ACC112 (cell line): ENCODE measurements around the gene TNMD.
"Not testable (repeated sequence)": the region's sequence is repeated elsewhere in the genome, so short reads cannot be mapped to it uniquely, and the experiment has no call there.

Source experiments
- H2AFZ ChIP-seq: fragments of 200-600 bp; sonication (generic); one replicate; pipeline ENCODE4 v1.6.0; 2017; ENCODE audit warnings: antibody characterized with exemption, low read length; ENCODE audit not compliant: unreplicated experiment
- H3K27ac ChIP-seq: fragments of 200-600 bp; sonication (generic); 2 replicates; pipeline ENCODE4 v1.5.1; 2014; ENCODE audit warnings: low read depth, mild to moderate bottlenecking, antibody characterized with exemption, low read length, moderate library complexity
- H3K27me3 ChIP-seq: fragments of 200-600 bp; sonication (generic); 2 replicates; pipeline ENCODE4 v1.6.1; 2014; ENCODE audit warnings: mild to moderate bottlenecking, antibody characterized with exemption, low read length, moderate library complexity, mixed read lengths; ENCODE audit not compliant: insufficient read depth
- H3K36me3 ChIP-seq: fragments of 200-600 bp; sonication (generic); 2 replicates; pipeline ENCODE4 v1.6.1; 2016; ENCODE audit warnings: mild to moderate bottlenecking, antibody characterized with exemption, low read length, moderate library complexity, mixed read lengths; ENCODE audit not compliant: insufficient read depth
- H3K4me1 ChIP-seq: fragments of 200-600 bp; sonication (generic); one replicate; pipeline ENCODE4 v1.6.1; 2016; ENCODE audit warnings: low read length, mixed read lengths; ENCODE audit not compliant: insufficient read depth, unreplicated experiment, control insufficient read depth
- H3K4me3 ChIP-seq: fragments of 200-600 bp; sonication (generic); 2 replicates; pipeline ENCODE4 v1.5.1; 2014; ENCODE audit warnings: mild to moderate bottlenecking, low read depth, low read length
- H3K79me2 ChIP-seq: fragments of 200-600 bp; sonication (generic); one replicate; pipeline ENCODE4 v1.6.0; 2016; ENCODE audit warnings: low read length; ENCODE audit not compliant: control insufficient read depth, unreplicated experiment, insufficient read depth

The TNMD gene

GRCh38 chrX:100584611-100585010 is at the start of gene TNMD:
TSS of gene TNMD (plus strand) at chrX:100584936. CDS start at chrX:100585019, 83 bp downstream.
- no peaks in the 10 kb centered on the region for H3K36me3 ChIP-seq
- no peaks in the 10 kb centered on the region for H3K79me2 ChIP-seq
- no peak within 1 kb of the TSS for H2AFZ ChIP-seq
- peaks cover 47% of the 10 kb centered on the region for H3K27me3 ChIP-seq
- H3K4me3 ChIP-seq = no peak within 1 kb of the TSS
- H3K27ac ChIP-seq = no peak within 1 kb of the TSS
- no peaks in the 10 kb centered on the region for H3K4me1 ChIP-seq

DNA sequence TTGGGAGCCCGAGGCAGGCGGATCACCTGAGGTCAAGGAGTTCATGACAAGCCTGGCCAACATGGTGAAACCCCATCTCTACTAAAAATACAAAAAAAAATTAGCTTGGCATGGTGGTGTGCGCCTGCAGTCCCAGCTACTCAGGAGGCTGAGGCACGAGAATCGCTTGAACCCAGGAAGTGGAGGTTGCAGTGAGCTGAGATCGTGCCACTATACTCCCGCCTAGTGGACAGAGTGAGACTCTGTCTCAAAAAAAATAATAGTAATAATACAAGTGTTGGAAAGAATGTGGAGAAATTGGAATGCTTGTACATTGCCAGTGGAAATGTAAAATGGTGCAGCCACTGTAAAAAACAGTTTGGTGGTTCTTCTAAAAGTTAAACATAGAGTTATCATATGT is 19.2 kb upstream of the TNMD start:
- H3K27me3 ChIP-seq, H2AFZ ChIP-seq, H3K4me3 ChIP-seq, H3K36me3 ChIP-seq, H3K79me2 ChIP-seq, H3K4me1 ChIP-seq, H3K27ac ChIP-seq: not testable (repeated sequence)

DNA sequence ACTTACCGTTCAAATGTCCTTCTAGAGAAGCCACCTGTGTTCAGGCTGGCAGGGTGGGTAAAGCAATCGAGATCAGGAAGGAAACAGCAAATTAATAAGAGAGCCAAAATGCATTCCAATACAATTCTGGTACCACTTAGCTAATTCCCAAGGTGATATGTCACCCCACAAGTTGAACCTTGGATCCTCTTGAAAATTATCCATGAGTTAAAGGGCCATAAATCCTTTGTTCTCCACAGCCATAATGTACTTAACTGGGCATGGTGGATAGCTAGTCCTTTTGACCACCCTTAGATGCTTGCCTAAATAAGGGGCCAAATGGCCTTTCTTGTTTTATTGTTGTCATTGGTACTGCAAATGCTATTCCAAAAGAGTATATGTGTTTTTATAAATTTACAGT is 2.0 kb downstream of the TNMD start:
- no peaks in the 10 kb centered on the region for H3K79me2 ChIP-seq
- H3K4me1 ChIP-seq = no peaks in the 10 kb centered on the region
- H2AFZ ChIP-seq = no peak overlapping the region
- no peaks in the 10 kb centered on the region for H3K36me3 ChIP-seq
- no peak overlapping the region for H3K27ac ChIP-seq
- peaks cover 48% of the 10 kb centered on the region for H3K27me3 ChIP-seq
- no peak overlapping the region for H3K4me3 ChIP-seq

GRCh38 chrX:100587861-100588260 is 3.1 kb downstream of the TNMD start:
- no peaks in the 10 kb centered on the region for H3K36me3 ChIP-seq
- H3K4me1 ChIP-seq = no peaks in the 10 kb centered on the region
- no peak overlapping the region for H3K4me3 ChIP-seq
- H3K79me2 ChIP-seq = no peaks in the 10 kb centered on the region
- H2AFZ ChIP-seq = no peak overlapping the region
- peaks cover 45% of the 10 kb centered on the region for H3K27me3 ChIP-seq
- H3K27ac ChIP-seq = no peak overlapping the region

DNA sequence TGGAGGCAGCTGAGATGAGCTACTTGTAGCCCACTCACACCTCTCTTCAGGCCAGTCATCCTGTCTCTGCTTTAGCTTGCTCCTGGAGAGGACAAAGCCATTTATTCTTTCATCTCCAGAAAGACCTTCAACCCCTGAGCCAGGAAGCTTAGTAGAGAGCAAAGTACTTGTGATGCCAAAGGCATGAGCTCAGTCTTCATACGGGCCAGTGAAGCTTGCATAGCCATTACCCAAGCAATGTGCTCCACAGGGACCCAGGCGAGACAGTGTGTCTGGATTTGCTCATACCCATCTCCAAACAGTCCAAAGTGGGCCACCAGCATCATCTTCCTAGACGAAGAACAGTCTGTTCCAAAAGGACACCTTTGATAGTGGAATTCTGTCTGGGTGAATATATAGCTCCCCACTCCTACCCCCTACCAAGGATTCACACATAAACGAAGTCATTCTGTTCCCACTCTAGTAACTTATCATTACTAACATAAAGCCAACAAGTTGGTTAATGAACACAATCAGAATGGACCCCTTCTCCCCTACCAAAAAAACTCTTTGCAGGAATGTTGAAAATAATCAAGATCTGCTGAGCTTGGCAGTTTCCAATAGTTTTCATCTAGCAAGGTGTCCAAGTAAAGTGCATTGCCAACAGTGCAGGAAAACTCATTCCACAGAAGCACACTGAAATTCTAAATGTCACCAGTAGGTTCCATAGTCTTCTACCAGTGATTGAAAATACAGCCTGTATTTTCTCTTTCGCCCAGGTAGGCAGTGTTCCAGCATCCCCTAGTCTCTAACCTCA is 6.7 kb downstream of the TNMD start:
- Histone ChIP-seq H2AFZ (no peak overlapping the region), H3K79me2 (no peaks in the 10 kb centered on the region), H3K36me3 (no peaks in the 10 kb centered on the region), H3K4me1 (no peaks in the 10 kb centered on the region), H3K27ac (no peak overlapping the region), H3K4me3 (no peak overlapping the region), H3K27me3 (peaks cover 22% of the 10 kb centered on the region)

DNA sequence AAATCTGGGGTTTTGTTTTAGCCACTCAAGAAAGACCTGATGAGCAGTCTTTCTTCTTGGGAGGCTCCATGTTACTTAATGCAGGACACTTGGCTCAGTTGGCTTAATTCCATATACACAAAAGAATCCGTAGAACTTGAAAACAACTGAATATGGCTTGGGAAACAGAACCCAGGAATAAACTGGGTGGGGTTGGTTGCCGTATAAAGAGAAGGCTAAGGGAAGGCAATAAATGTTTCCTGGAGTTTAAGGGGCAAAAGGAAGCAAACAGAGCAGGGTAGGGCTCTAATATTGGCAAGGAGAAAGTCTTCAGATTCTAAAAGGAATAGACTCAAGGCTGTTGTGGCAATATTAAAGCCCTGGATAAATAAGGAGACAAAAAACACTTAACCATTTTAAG is 8.4 kb downstream of the TNMD start:
- Histone ChIP-seq H3K79me2 (no peaks in the 10 kb centered on the region), H3K4me1 (no peaks in the 10 kb centered on the region), H3K36me3 (no peaks in the 10 kb centered on the region), H3K27ac (no peak overlapping the region), H3K4me3 (no peak overlapping the region), H2AFZ (no peak overlapping the region), H3K27me3 (peaks cover 17% of the 10 kb centered on the region; the same call in 1 of the 2 replicates)

DNA sequence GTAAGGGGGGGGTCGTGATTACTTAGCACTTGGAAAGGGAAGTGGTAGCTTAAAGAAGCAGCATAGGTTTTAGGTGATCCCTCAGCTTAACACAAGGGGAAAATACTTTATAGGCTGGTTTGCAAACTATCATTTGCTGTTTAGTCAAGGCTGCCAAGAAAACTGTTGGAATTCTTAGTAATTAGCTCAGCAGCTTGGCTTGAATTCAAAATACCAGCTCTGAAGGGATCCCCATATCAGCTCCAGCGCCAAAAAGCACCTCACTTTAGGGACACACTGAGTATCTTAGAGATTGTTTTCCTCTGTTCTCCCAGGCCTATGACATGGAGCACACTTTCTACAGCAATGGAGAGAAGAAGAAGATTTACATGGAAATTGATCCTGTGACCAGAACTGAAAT is 8.8 kb downstream of the TNMD start:
- Histone ChIP-seq H2AFZ (no peak overlapping the region), H3K79me2 (no peaks in the 10 kb centered on the region), H3K4me3 (no peak overlapping the region), H3K27ac (no peak overlapping the region), H3K4me1 (no peaks in the 10 kb centered on the region), H3K27me3 (peaks cover 12% of the 10 kb centered on the region; the same call in 1 of the 2 replicates), H3K36me3 (no peaks in the 10 kb centered on the region)

GRCh38 chrX:100596601-100597000 is 11.9 kb downstream of the TNMD start:
- no peaks in the 10 kb centered on the region for H3K36me3 ChIP-seq
- no peak overlapping the region for H2AFZ ChIP-seq
- no peaks in the 10 kb centered on the region for H3K79me2 ChIP-seq
- 0 out of 2 replicates have a peak, but pooled peaks cover 6% of the 10 kb centered on the region for H3K27me3 ChIP-seq
- no peaks in the 10 kb centered on the region for H3K4me1 ChIP-seq
- no peak overlapping the region for H3K27ac ChIP-seq
- H3K4me3 ChIP-seq = no peak overlapping the region

- Histone ChIP-seq H2AFZ (no peak overlapping the region), H3K27me3 (0 out of 2 replicates have a peak, but pooled peaks cover 6% of the 10 kb centered on the region), H3K36me3 (no peaks in the 10 kb centered on the region), H3K4me3 (no peak overlapping the region), H3K79me2 (no peaks in the 10 kb centered on the region), H3K4me1 (no peaks in the 10 kb centered on the region), H3K27ac (no peak overlapping the region)
Observed at GRCh38 chrX:100599456-100599855, 14.7 kb downstream of the TNMD start.

- Histone ChIP-seq H3K36me3 (no peaks in the 10 kb centered on the region), H3K79me2 (no peaks in the 10 kb centered on the region), H3K27ac (no peak overlapping the region), H3K27me3 (0 out of 2 replicates have a peak, but pooled peaks cover 6% of the 10 kb centered on the region), H3K4me1 (no peaks in the 10 kb centered on the region), H2AFZ (no peak overlapping the region), H3K4me3 (peak overlapping the region; percentile 44; the same call in 1 of the 2 replicates)
Observed at GRCh38 chrX:100600340-100600739, 15.6 kb downstream of the TNMD start.

DNA sequence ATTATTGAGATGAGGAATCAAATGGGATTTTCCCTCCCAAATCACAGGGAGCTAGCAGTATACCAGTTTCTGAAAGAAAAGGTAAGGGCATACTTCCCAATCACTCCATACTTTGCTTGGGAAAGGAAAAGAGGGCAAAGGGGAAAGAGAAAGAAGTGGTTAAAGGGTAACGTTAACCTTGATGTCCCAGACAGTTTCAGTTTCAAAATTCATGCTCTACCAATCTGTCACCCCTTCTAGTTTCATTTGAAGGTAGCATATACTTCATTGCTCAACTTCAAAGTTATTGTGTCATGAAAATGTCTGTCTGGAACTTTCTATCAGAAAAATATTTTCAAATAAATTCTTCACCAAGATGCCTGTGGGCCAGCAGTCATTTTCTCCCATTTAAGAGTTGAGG is 16.0 kb downstream of the TNMD start:
- peak overlapping the region; percentile 44; the same call in 1 of the 2 replicates for H3K4me3 ChIP-seq
- no peak overlapping the region for H2AFZ ChIP-seq
- H3K27me3 ChIP-seq = 0 out of 2 replicates have a peak, but pooled peaks cover 6% of the 10 kb centered on the region

More for the DNA sequence above, 16.0 kb downstream of the TNMD start:
- no peaks in the 10 kb centered on the region for H3K4me1 ChIP-seq
- no peak overlapping the region for H3K27ac ChIP-seq
- H3K79me2 ChIP-seq = no peaks in the 10 kb centered on the region
- H3K36me3 ChIP-seq = no peaks in the 10 kb centered on the region
